GM12873 (cell line): Measurements from ENCODE around the gene ABLIM3.

Source experiments
- CTCF ChIP-seq: IDR thresholded peaks from 2 replicates; pipeline ENCODE4 v1.5.1; 2012; ENCODE audit warnings: low read depth, mild to moderate bottlenecking, moderate library complexity, low read length, control low read depth; ENCODE audit not compliant: insufficient read depth; ENCODE audit errors: missing control alignments

ABLIM3 gene

GRCh38 chr5:149151717-149152116 is 10.4 kb downstream of the ABLIM3 start:
- no peak for TF ChIP-seq CTCF

GRCh38 chr5:149152317-149152746 is 11.0 kb downstream of the ABLIM3 start:
- TF ChIP-seq CTCF: no peak

- TF ChIP-seq CTCF: no peak
These were observed 12.0 kb downstream of the ABLIM3 start for GRCh38 chr5:149153193-149153750.

- no peak for TF ChIP-seq CTCF
These were observed 12.7 kb downstream of the ABLIM3 start for GRCh38 chr5:149153751-149154610.

- TF ChIP-seq CTCF: no peak
These were observed 13.4 kb downstream of the ABLIM3 start for GRCh38 chr5:149154650-149155049.

- TF ChIP-seq CTCF: no peak
These were observed 15.3 kb downstream of the ABLIM3 start for GRCh38 chr5:149156435-149157083.

GRCh38 chr5:149157330-149157729 is 16.0 kb downstream of the ABLIM3 start:
- TF ChIP-seq CTCF: no peak
